SJSA1 (cell line): ENCODE results near the gene WHRN. TPM values are rescaled to one million over a fixed set of nuclear protein-coding genes. Genes with fewer than 3 reads are reported as not detected.

ENCODE experiments used
- DNase-seq, 2 experiments: peaks; one replicate each; pipeline ENCODE4 v3.0.0-alpha.2; 2015 to 2020; ENCODE audit warnings: low spot score in 2 of 2, low read depth in 1 of 2
- H3K27ac ChIP-seq: fragments of 250-450 bp; sonication (Bioruptor Pico); 2 replicates; pipeline ENCODE4 v1.5.1; 2020; ENCODE audit warnings: mild to moderate bottlenecking, moderate library complexity
- H3K27me3 ChIP-seq: fragments of 250-450 bp; sonication (Bioruptor Pico); replicated peaks from 2 replicates; pipeline ENCODE4 v1.5.1; 2020; ENCODE audit warnings: mild to moderate bottlenecking, moderate library complexity
- H3K36me3 ChIP-seq: fragments of 250-450 bp; sonication (Bioruptor Pico); 2 replicates; pipeline ENCODE4 v1.5.1; 2020; ENCODE audit warnings: mild to moderate bottlenecking
- H3K4me1 ChIP-seq: fragments of 250-450 bp; sonication (Bioruptor Pico); replicated peaks from 2 replicates; pipeline ENCODE4 v1.6.1; 2021; ENCODE audit warnings: mild to moderate bottlenecking
- H3K4me3 ChIP-seq: fragments of 250-450 bp; sonication (Bioruptor Pico); 2 replicates; pipeline ENCODE4 v1.5.1; 2020; ENCODE audit warnings: mild to moderate bottlenecking
- H3K9me3 ChIP-seq: fragments of 250-450 bp; sonication (Bioruptor Pico); replicated peaks from 2 replicates; pipeline ENCODE4 v1.5.1; 2020; ENCODE audit warnings: mild to moderate bottlenecking
- total RNA-seq: library from RNA; depleted of rRNA; stranded (reverse); fragments of >200 nt; shearing (Covaris generic); gene quantifications from 2 replicates; pipeline ENCODE4 v1.2.3, GENCODE V29; 2014

Gene WHRN
- total RNA-seq, 1 experiment from 2014 or later: 1.4 TPM

DNA sequence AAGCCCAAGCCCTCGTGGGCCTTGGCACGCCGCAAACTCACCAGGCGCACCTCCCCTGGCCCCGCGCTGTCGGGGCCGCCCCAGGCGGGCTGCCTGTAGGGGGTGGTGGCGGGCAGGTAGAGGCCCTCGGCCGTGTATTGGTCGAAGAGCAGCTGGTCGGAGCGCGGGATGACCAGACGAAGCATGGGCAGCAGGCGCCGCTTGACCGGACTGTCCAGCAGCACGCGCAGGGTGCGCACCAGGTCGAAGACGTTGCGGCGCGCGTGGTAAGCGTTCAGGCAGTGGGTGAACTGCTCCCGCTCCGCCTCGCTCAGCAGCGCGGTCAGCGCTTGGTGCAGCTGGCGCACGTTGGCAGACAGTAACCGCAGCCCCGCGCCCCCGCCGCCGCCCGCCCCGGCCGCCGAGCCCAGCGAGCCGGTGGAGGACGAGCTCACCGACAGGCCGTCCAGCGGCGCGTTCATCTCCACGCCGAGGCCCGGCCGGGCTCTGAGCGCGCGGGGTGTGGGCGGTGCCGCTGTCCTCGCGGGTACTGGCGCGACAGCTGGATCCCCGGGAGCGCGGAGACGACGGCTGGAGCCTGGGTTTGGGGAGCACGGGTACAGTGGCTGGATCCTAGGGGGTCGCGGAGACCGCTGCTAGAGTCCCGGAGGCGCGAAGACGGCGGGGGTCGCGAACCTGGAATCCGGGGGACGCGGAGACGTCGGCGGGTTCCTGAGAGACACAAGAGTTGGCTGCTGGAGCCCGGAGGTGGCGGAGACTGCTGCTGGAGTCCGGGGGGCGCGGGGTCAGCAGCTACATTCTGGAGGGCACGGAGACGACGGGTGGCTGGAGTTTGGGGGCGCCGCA is 709 bp downstream of the WHRN start:
- Histone ChIP-seq H3K36me3 (peaks cover 5% of the 10 kb centered on the region; the same call in 1 of the 2 replicates), H3K27me3 (peaks cover 32% of the 10 kb centered on the region), H3K9me3 (no peaks in the 10 kb centered on the region), H3K4me3 (peak overlapping the region; percentile 74), H3K4me1 (peaks cover 36% of the 10 kb centered on the region), H3K27ac (peak overlapping the region; percentile 26; the same call in 1 of the 2 replicates)
- DNase-seq: peak; percentile 25 to 49

DNA sequence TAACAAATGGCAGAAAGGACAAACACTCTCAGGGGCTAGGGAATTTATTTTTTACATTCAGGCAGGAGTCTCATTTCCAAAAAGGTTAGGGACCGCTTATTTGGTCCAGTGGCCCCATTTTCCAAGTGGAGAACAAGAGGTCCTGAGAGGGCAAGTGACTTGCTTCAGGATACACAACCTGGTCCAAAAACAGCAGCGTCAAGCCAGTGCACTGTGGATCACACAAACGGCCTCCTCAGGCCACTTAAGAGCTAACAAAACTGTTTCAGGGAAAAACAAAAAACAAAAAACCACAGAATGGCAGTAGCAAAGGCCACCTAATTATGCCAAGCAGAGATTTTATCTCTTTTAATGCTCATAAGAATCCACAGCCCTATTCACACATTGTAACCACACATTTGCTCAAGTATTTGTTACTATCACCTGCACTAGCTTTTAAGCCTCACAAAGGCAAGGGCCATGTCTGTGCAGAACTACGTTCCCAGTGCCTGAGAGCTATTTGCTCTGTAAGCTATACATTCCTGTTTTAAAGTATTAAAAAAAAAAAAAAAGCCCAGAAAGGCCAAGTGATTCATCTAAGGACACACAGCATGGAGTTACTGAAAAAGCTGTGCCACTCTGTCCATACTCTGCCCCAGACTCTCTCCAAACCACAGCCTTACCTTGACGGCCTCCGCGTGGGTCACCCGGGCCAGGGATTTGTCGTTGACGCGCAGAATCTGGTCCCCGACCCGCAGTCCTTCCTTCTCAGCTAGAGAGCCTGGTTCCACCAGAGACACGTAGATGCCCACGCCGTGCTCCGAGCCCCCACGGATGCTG is 1.5 kb downstream of the WHRN start:
- no peak for DNase-seq
- Histone ChIP-seq H3K27me3 (peaks cover 25% of the 10 kb centered on the region), H3K4me1 (peaks cover 36% of the 10 kb centered on the region), H3K36me3 (peaks cover 5% of the 10 kb centered on the region; the same call in 1 of the 2 replicates), H3K27ac (no peak overlapping the region), H3K9me3 (no peaks in the 10 kb centered on the region), H3K4me3 (peak overlapping the region; percentile 74; the same call in 1 of the 2 replicates)

DNA sequence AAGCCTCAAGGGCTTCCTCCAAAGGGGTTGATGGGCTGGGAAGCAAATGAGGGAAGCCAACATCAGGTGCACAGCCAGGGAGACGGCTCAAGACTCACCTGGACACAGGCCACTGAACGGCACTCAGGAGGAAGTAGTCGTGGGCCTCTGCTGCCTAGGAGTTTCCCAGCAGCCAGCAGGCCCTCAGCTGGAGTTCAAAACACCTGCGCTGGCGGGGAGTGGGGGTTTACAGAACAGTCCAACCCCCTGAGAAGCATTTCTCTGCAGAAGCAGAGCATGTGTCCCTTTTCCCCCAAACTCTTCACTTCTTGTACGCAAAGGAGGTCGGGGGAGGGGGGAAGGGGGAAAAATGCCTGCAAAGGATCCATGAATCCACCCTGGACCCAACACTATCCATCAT is 2.3 kb downstream of the WHRN start:
- Histone ChIP-seq H3K4me1 (peaks cover 36% of the 10 kb centered on the region), H3K27ac (no peak overlapping the region), H3K36me3 (peaks cover 5% of the 10 kb centered on the region; the same call in 1 of the 2 replicates), H3K9me3 (no peaks in the 10 kb centered on the region), H3K27me3 (peaks cover 17% of the 10 kb centered on the region), H3K4me3 (no peak overlapping the region)
- no peak for DNase-seq

DNA sequence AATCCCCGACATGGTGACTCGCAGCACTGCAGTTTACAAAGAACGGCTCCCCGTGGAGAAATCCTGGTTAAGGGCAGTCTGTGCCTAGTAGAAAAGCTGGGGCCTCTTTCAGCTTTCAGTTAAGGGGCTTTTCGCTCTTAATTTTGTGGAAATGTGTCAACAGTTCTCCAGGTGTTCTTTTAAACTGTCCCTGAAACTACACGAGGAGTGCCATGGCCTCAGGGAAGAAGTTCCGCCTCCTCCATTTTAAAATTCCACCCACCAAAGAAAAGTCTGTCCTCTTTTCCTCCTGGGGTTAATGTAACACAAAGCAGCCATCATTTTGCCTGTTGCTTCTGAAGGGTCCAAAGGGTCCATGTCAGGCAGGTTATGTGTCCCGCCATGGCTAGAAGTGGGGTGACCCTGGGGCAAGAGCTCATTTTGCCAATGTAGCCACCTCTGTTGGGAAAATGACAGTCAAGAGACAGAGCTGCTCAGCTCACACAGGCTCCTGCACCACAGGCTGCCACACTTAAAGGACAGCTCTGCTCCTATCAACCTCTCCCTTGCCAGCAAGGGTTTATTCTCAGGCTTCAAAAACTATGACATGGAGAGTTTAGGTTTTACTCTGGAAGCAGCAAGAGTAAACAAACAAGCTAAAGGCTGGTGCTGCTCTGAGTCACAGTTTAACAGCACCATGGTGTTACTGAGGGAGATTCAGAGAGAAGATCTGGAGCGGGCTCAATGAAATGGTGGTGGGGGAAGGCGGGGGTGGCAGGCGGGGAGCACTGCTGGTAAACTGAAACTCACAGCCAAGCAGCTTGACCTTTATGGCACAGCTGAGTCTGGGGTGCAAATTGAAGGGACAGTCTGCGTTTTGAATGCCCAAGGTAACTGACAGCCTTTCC is 3.2 kb downstream of the WHRN start:
- DNase-seq: peak; percentile 60 to 63
- no peaks in the 10 kb centered on the region for H3K9me3 ChIP-seq
- peaks cover 9% of the 10 kb centered on the region for H3K27me3 ChIP-seq
- peak overlapping the region; percentile 12; the same call in 1 of the 2 replicates for H3K27ac ChIP-seq
- H3K4me3 ChIP-seq: no peak overlapping the region
- peaks cover 36% of the 10 kb centered on the region for H3K4me1 ChIP-seq
- peaks cover 5% of the 10 kb centered on the region; the same call in 1 of the 2 replicates for H3K36me3 ChIP-seq

DNA sequence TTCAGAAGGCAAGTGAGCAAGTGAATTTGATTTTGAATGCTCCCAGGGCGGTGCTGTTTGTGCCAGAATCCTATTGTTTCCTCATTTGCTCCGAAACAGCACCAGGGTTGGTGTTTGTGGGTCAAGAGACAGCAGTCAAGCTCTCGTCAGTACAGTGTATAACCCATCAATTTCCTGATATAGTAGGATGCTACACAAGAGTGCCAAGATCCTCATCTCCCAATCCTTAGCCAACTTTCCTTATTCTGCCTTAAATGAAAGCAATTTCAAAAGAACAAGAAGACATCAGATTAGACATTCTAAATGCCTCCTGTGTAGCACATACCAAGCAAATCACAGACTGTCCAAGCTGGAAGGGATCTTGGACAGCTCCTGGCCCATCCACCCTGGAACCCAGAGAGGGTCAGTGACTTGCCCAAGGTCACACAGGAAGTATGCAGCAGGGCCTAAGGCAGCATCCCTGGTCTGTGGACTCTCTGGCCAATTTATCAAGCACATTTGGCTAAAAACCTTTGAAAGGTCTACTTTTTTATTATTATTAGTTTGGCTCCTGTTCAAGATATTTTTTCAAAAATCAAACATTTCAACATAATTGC is 4.5 kb downstream of the WHRN start:
- Histone ChIP-seq H3K4me1 (peaks cover 33% of the 10 kb centered on the region), H3K36me3 (peaks cover 5% of the 10 kb centered on the region; the same call in 1 of the 2 replicates), H3K27me3 (no peaks in the 10 kb centered on the region; the same call in 1 of the 2 replicates), H3K4me3 (no peak overlapping the region), H3K27ac (no peak overlapping the region), H3K9me3 (no peaks in the 10 kb centered on the region)
- DNase-seq: no peak

DNA sequence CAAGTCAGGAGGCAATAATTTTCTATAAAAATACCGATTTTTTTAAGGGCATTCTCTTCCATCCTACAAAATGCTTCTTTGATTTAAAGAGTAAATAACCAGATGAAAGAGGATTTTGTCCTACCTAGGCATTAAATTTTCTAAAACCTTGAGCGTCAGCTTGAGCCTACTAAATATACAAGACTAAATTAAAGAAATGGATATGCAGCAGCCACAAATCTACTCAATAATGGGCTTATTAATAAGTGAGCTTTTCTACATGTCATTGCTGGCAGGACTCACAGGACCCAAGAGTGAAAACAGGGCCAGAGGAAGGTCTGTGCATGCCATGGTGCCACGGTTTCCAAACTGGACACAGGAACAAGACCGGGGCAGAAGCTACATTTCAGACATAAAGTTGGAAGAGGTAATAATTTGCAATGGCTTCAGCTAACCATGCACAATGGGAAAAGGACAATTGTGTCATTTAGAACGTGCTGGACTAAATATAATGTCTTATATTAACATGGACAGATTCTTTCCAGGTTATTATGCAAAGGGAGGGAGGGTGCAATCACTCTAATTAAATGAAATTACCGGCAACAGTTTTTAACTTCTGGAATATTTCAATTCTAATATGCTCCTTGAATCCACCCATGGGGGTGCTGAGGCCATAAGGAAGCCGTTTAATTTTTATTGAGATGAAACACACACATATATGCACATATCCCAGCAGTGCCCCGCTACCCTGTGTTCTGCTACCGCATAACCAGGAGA is 5.2 kb downstream of the WHRN start:
- H3K4me1 ChIP-seq: peaks cover 30% of the 10 kb centered on the region
- H3K27me3 ChIP-seq: no peaks in the 10 kb centered on the region
- H3K36me3 ChIP-seq: peaks cover 4% of the 10 kb centered on the region; the same call in 1 of the 2 replicates
- no peak for DNase-seq
- no peak overlapping the region for H3K4me3 ChIP-seq
- no peaks in the 10 kb centered on the region for H3K9me3 ChIP-seq
- no peak overlapping the region for H3K27ac ChIP-seq

DNA sequence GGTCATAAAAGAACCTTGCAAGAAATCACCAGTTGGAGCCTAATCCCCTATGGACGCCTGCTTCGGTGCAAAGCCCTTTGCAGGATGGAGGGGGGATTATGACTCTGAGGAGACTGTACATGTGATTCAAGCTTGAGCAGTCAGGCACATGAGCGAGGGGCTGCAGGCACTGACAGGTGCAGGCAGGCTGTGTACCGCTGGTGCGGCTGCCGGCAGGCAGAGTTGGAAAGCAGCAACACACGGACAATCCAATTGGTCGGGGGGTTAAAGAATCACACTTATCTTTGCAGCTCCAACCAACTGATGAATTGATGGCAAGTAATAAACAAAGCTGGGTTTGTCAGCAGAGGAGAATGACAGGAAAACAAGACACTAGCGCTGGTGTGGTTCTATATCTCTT is 5.7 kb downstream of the WHRN start:
- no peak for DNase-seq
- Histone ChIP-seq H3K4me1 (peaks cover 24% of the 10 kb centered on the region), H3K27ac (no peak overlapping the region), H3K4me3 (no peak overlapping the region), H3K36me3 (no peaks in the 10 kb centered on the region), H3K9me3 (no peaks in the 10 kb centered on the region), H3K27me3 (no peaks in the 10 kb centered on the region)

DNA sequence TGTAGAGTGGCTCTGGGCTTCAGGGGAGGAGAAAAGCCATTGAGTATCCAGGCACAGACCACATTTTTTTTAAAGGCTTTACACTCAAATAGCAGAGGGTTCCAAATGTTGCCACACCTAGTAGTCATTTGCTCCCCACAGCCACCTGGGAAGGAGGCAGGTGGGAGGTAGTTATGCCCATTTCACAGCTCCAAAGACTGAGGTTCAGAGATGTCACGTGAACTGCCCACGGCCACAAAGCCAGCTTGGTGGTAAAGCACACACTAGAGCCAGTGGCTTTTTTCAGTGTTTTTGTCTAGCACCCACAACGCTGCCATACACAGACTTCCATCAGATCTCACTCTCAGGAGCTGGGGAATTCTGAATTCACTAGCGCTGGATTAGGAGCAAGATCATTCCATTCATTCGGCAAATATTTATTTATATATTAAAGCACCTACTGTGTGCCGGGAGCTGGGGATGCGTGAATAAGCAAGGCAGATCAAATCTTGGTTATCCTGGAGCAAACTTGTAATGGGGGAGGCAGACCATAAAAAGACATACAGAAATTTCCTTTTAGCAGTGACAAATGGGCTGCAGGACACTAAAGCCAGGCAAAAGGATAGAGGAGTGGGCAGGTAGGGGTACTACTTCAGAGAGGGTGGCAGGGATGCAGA is 7.4 kb downstream of the WHRN start:
- no peak overlapping the region for H3K27ac ChIP-seq
- no peaks in the 10 kb centered on the region for H3K27me3 ChIP-seq
- H3K36me3 ChIP-seq: no peaks in the 10 kb centered on the region
- H3K9me3 ChIP-seq: no peaks in the 10 kb centered on the region
- H3K4me3 ChIP-seq: no peak overlapping the region
- no peak for DNase-seq
- H3K4me1 ChIP-seq: peaks cover 15% of the 10 kb centered on the region

DNA sequence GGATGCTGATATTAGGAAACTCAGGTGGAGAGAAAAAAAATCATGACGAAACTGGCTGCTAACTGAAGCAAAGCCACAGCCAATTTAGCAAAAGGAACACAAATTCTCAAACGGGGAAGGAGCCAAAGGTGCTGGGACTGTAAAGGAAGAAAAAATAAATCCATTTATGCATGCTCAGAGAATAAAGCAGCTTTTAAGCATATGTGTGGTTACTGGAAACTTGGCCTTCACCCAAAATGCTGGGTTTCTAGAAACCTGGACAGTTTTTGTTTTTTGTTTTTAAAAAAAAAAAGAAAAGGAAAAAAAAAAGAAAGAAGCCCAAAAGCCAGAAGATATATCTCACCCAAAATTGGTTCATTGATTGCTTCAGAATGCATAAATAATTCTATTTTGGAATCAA is 8.0 kb downstream of the WHRN start:
- H3K9me3 ChIP-seq: no peaks in the 10 kb centered on the region
- H3K4me1 ChIP-seq: peaks cover 8% of the 10 kb centered on the region
- no peak overlapping the region for H3K27ac ChIP-seq
- no peak overlapping the region for H3K4me3 ChIP-seq
- no peaks in the 10 kb centered on the region for H3K27me3 ChIP-seq
- no peaks in the 10 kb centered on the region for H3K36me3 ChIP-seq
- no peak for DNase-seq

DNA sequence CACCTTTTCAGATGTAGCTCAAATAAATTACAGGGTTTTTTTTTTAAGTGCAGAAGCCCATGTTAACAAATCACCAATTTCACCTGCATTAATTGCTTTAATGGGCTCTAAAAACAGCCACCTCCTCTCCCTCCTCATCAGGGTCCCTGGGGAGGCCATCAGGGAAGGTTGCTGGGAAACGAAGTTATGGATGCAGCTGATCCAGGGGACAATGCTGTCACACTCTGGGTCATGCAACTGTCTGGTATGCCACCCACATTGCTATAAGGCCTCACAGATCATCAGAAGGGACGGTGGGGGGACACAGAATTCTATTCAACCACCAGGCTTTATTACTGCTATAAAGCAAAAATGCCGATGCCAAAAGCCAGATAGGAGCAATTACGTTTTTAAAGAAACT is 9.3 kb downstream of the WHRN start:
- DNase-seq: no peak
- Histone ChIP-seq H3K27me3 (no peaks in the 10 kb centered on the region), H3K36me3 (no peaks in the 10 kb centered on the region)

DNA sequence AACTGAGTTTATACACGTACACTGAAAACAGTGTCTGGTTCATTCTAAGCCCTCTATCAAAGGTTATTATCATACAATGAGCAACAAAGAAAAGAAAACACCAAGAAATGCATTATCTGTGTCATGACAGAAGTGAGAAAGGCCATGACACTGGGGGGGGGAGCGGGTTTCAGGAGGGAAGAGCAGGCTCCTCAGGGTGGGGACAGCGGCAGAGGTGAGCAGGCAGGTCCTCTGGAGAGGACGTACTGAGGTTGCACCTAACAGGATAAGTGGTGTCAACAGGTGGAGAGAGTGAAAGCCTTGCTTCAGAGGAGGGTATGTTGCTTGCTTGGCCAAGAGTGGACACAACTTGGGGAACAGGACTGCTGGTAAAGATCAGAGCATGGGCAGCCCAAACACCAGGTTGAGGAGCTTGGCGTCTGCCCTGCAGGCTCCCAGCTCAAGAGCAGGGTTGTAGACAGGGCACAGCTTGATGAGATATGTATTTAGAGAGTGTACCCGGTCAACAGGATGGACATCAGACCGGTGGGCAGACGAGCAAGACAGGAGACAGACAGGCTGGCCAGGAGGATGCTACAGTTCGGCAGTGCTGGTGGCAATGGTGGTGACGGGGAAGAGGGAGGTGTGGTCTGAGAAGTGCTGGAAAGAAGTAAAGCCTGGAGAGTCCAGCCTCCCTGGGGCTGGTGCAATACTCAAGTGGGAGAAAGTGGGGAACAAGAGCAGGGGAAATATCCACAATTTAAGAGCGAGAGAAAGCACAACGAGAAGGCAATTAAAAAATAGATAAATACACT is 10.3 kb downstream of the WHRN start:
- Histone ChIP-seq H3K4me1 (no peaks in the 10 kb centered on the region), H3K9me3 (no peaks in the 10 kb centered on the region), H3K27me3 (no peaks in the 10 kb centered on the region), H3K4me3 (no peak overlapping the region), H3K27ac (no peak overlapping the region), H3K36me3 (no peaks in the 10 kb centered on the region)
- DNase-seq: no peak

More for the DNA sequence above, 9.3 kb downstream of the WHRN start:
- no peak overlapping the region for H3K27ac ChIP-seq
- H3K9me3 ChIP-seq: no peaks in the 10 kb centered on the region
- no peak overlapping the region for H3K4me3 ChIP-seq
- no peaks in the 10 kb centered on the region for H3K4me1 ChIP-seq
